OCI-LY3 (cell line): ENCODE results near the gene CDH24.

ENCODE experiments used
- EZH2phosphoT487 ChIP-seq: fragments of 200-600 bp; shearing (Covaris generic); IDR thresholded peaks from 2 replicates; pipeline ENCODE4 v1.6.1; 2018; ENCODE audit warnings: antibody characterized with exemption, mixed run types, low read depth
- TF ChIP-seq, protein P1 (sequence below): fragments of 200-600, 300-600 bp; sonication (generic); IDR thresholded peaks from 2 replicates; pipeline ENCODE4 v1.5.1; 2014; ENCODE audit warnings: antibody characterized with exemption, low read length, low read depth

DNA sequence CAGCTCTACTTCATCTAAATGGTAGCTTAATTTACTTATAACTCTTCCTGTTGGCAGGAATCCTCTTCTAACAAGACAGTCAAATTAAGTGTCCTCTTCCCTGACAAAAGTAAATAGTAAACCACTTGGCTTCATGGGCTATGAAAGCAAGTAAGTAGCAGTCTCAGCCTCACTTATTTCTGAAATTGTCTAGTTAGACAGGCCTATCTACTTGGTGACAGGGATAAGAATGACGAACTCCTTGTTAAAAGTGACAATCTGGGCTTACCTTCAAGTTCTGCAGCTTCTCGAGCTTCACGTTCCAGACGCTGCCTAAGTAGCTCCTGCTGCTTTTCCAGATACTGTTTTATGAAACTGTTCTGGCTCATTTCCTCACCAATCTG, 32.9 kb upstream of the CDH24 start:
- TF ChIP-seq, protein P1, sequence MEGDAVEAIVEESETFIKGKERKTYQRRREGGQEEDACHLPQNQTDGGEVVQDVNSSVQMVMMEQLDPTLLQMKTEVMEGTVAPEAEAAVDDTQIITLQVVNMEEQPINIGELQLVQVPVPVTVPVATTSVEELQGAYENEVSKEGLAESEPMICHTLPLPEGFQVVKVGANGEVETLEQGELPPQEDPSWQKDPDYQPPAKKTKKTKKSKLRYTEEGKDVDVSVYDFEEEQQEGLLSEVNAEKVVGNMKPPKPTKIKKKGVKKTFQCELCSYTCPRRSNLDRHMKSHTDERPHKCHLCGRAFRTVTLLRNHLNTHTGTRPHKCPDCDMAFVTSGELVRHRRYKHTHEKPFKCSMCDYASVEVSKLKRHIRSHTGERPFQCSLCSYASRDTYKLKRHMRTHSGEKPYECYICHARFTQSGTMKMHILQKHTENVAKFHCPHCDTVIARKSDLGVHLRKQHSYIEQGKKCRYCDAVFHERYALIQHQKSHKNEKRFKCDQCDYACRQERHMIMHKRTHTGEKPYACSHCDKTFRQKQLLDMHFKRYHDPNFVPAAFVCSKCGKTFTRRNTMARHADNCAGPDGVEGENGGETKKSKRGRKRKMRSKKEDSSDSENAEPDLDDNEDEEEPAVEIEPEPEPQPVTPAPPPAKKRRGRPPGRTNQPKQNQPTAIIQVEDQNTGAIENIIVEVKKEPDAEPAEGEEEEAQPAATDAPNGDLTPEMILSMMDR: no peak
- TF ChIP-seq EZH2phosphoT487: no peak
